Upper lobe of left lung (tissue), 4 donors: ENCODE measurements around the gene POLG2.

Source experiments
- CTCF ChIP-seq, 6 experiments: fragments of 450-650 bp in 4 of 6; fragments of 200-600 bp in 2 of 6; sonication (generic) in 2 of 6; IDR thresholded peaks; one replicate each; pipeline ENCODE4 v1.5.1; 2016 to 2019; ENCODE audit warnings: antibody characterized with exemption in 6 of 6
- EP300 ChIP-seq, 4 donors: sonication (generic); formaldehyde crosslinking; IDR thresholded peaks; one replicate each; pipeline ENCODE4 v1.5.1; 2017; ENCODE audit warnings: antibody characterized with exemption in 4 of 4, control low read depth in 2 of 4
- POLR2A ChIP-seq, 4 donors: fragments of 450-650 bp; IDR thresholded peaks; one replicate each; pipeline ENCODE4 v1.5.1; 2016 to 2017; ENCODE audit warnings: antibody characterized with exemption in 4 of 4, mild to moderate bottlenecking in 2 of 4
- POLR2AphosphoS5 ChIP-seq, 2 donors: sonication (generic); formaldehyde crosslinking; IDR thresholded peaks; one replicate each; pipeline ENCODE4 v1.5.1; 2017; ENCODE audit warnings: antibody characterized with exemption in 2 of 2

GRCh38 chr17:64466019-64466735, 30.7 kb downstream of the POLG2 start:
- TF ChIP-seq CTCF (IDR thresholded peaks at IDR 0.05) (no peak), POLR2AphosphoS5 (IDR thresholded peaks at IDR 0.05) (no peak), POLR2A (IDR thresholded peaks at IDR 0.05) (no peak), EP300 (IDR thresholded peaks at IDR 0.05) (no peak)
